Measurements from ENCODE around the gene FNBP1. TPM values are rescaled to one million over a fixed set of nuclear protein-coding genes. Genes with fewer than 3 reads are reported as not detected.
A peak's percentile ranks its signal among the peaks of the same experiment; 100 is the strongest.

Gene FNBP1
- total and polyA plus RNA-seq, 2 of the 13 experiments (the other 11 are each of a cell fraction or from before 2014, with no cell fraction given), result 5.4 to 19.5 TPM

GRCh38 chr9:129885018-129885669 is 157.8 kb downstream of the FNBP1 start (continued):
- TF ChIP-seq ZNF607 (CRISPR knock-in tag; IDR thresholded peaks at IDR 0.05; ENCODE audit: borderline replicate concordance) (no peak), ZNF207 (IDR thresholded peaks at IDR 0.05; ENCODE audit: borderline replicate concordance) (no peak), NFE2L1 (CRISPR knock-in tag; IDR thresholded peaks at IDR 0.05; ENCODE audit: borderline replicate concordance) (no peak), ZNF678 (CRISPR knock-in tag; IDR thresholded peaks at IDR 0.05) (no peak), CBX2 (IDR thresholded peaks at IDR 0.05; ENCODE audit: low read depth, low read length) (no peak), CBX2 (CRISPR knock-in tag; IDR thresholded peaks at IDR 0.05; ENCODE audit: low read depth) (no peak), ZNF431 (CRISPR knock-in tag; IDR thresholded peaks at IDR 0.05; ENCODE audit: borderline replicate concordance, low read depth) (no peak), ZNF451 (CRISPR knock-in tag; IDR thresholded peaks at IDR 0.05) (peak; percentile 22; the same call in 1 of the 2 replicates), PRMT3 (CRISPR knock-in tag; IDR thresholded peaks at IDR 0.05; ENCODE audit: borderline replicate concordance, low read depth) (no peak), ZNF564 (CRISPR knock-in tag; IDR thresholded peaks at IDR 0.05) (peak; percentile 44; the same call in 1 of the 2 replicates), ZNF3 (CRISPR knock-in tag; IDR thresholded peaks at IDR 0.05) (no peak), ZKSCAN8 (CRISPR knock-in tag; IDR thresholded peaks at IDR 0.05; ENCODE audit: borderline replicate concordance) (no peak), ZBTB38 (CRISPR knock-in tag; IDR thresholded peaks at IDR 0.05) (peak; percentile 69), KAT7 (CRISPR knock-in tag; IDR thresholded peaks at IDR 0.05; ENCODE audit: borderline replicate concordance) (no peak), KMT2A (CRISPR knock-in tag; IDR thresholded peaks at IDR 0.05) (no peak), ZEB1 (IDR thresholded peaks at IDR 0.05; ENCODE audit: insufficient replicate concordance, low read depth) (peak; percentile 8), ZNF746 (CRISPR knock-in tag; IDR thresholded peaks at IDR 0.05) (no peak), RCOR2 (CRISPR knock-in tag; IDR thresholded peaks at IDR 0.05) (no peak), ZBTB14 (CRISPR knock-in tag; IDR thresholded peaks at IDR 0.05) (no peak), FOSL1 (CRISPR knock-in tag; IDR thresholded peaks at IDR 0.05; ENCODE audit: borderline replicate concordance) (no peak), AGO2 (optimal IDR thresholded peaks at IDR 0.05; ENCODE audit: low read depth, low read length) (peak; percentile 53)
- TF ChIP-seq, protein P1, sequence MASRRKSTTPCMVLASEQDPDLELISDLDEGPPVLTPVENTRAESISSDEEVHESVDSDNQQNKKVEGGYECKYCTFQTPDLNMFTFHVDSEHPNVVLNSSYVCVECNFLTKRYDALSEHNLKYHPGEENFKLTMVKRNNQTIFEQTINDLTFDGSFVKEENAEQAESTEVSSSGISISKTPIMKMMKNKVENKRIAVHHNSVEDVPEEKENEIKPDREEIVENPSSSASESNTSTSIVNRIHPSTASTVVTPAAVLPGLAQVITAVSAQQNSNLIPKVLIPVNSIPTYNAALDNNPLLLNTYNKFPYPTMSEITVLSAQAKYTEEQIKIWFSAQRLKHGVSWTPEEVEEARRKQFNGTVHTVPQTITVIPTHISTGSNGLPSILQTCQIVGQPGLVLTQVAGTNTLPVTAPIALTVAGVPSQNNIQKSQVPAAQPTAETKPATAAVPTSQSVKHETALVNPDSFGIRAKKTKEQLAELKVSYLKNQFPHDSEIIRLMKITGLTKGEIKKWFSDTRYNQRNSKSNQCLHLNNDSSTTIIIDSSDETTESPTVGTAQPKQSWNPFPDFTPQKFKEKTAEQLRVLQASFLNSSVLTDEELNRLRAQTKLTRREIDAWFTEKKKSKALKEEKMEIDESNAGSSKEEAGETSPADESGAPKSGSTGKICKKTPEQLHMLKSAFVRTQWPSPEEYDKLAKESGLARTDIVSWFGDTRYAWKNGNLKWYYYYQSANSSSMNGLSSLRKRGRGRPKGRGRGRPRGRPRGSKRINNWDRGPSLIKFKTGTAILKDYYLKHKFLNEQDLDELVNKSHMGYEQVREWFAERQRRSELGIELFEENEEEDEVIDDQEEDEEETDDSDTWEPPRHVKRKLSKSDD (CRISPR knock-in tag; IDR thresholded peaks at IDR 0.05; ENCODE audit: low read depth), result no peak
- TF ChIP-seq, protein P2, sequence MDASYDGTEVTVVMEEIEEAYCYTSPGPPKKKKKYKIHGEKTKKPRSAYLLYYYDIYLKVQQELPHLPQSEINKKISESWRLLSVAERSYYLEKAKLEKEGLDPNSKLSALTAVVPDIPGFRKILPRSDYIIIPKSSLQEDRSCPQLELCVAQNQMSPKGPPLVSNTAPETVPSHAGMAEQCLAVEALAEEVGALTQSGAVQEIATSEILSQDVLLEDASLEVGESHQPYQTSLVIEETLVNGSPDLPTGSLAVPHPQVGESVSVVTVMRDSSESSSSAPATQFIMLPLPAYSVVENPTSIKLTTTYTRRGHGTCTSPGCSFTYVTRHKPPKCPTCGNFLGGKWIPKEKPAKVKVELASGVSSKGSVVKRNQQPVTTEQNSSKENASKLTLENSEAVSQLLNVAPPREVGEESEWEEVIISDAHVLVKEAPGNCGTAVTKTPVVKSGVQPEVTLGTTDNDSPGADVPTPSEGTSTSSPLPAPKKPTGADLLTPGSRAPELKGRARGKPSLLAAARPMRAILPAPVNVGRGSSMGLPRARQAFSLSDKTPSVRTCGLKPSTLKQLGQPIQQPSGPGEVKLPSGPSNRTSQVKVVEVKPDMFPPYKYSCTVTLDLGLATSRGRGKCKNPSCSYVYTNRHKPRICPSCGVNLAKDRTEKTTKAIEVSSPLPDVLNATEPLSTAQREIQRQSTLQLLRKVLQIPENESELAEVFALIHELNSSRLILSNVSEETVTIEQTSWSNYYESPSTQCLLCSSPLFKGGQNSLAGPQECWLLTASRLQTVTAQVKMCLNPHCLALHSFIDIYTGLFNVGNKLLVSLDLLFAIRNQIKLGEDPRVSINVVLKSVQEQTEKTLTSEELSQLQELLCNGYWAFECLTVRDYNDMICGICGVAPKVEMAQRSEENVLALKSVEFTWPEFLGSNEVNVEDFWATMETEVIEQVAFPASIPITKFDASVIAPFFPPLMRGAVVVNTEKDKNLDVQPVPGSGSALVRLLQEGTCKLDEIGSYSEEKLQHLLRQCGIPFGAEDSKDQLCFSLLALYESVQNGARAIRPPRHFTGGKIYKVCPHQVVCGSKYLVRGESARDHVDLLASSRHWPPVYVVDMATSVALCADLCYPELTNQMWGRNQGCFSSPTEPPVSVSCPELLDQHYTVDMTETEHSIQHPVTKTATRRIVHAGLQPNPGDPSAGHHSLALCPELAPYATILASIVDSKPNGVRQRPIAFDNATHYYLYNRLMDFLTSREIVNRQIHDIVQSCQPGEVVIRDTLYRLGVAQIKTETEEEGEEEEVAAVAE (CRISPR knock-in tag; IDR thresholded peaks at IDR 0.05; ENCODE audit: borderline replicate concordance), result no peak
